GM23248 (cell line): Measurements from ENCODE around the gene WWOX.

ENCODE experiments used
- EZH2 ChIP-seq: fragments of 200-600 bp; sonication (generic); IDR thresholded peaks from 2 replicates; pipeline ENCODE4 v1.6.1; 2018; ENCODE audit warnings: antibody characterized with exemption, mild to moderate bottlenecking; ENCODE audit not compliant: insufficient read depth, poor library complexity, severe bottlenecking
- EZH2phosphoT487 ChIP-seq: fragments of 200-600 bp; sonication (generic); IDR thresholded peaks from 2 replicates; pipeline ENCODE4 v1.6.1; 2018; ENCODE audit warnings: antibody characterized with exemption, moderate library complexity, mild to moderate bottlenecking, low read depth; ENCODE audit not compliant: insufficient read depth

DNA sequence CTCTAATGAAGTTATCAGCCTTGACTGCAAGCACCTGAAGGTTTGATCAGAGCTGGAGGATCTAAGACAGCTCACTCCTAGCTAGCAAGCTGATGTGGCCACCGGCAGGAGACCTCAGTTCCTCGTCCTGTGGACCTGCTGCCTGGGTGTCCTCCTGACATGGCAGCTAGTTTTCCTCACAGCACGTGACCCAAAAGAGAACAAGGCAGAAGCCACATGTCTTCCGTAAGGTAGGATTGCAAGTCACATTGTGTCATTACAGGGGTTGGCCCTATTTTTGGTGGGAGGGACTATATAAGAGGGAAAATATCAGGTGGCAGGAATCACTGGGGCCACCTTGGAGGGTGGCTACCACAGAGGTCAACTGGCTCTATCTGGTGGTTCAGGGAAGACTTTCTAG lies 18.1 kb upstream of the WWOX start:
- TF ChIP-seq EZH2 = no peak
- TF ChIP-seq EZH2phosphoT487 = no peak
